Large intestine (tissue), 3 donors: ENCODE measurements around the gene ZNF547. TPM values are rescaled to one million over a fixed set of nuclear protein-coding genes. Genes with fewer than 3 reads are reported as not detected.

Source experiments
- DNase-seq, 2 donors: peaks; one replicate each; pipeline versions ENCODE4 v3.0.0 to v3.0.0-alpha.2; 2013
- H3K27ac ChIP-seq: one replicate; pipeline ENCODE4 v1.5.1; 2013; ENCODE audit warnings: low read length
- H3K27me3 ChIP-seq: 2 replicates; pipeline ENCODE4 v1.6.1; 2013; ENCODE audit warnings: low read length; ENCODE audit not compliant: control insufficient read depth, insufficient read depth
- H3K36me3 ChIP-seq: 2 replicates; pipeline ENCODE4 v1.6.1; 2013; ENCODE audit warnings: low read length; ENCODE audit not compliant: control insufficient read depth, insufficient read depth
- H3K4me1 ChIP-seq: one replicate; pipeline ENCODE4 v1.6.1; 2013; ENCODE audit warnings: low read length; ENCODE audit not compliant: control insufficient read depth, insufficient read depth
- H3K4me3 ChIP-seq: one replicate; pipeline ENCODE4 v1.5.1; 2013; ENCODE audit warnings: low read length
- H3K9me3 ChIP-seq: one replicate; pipeline ENCODE4 v1.6.1; 2013; ENCODE audit warnings: mild to moderate bottlenecking, low read depth, low read length, moderate library complexity; ENCODE audit not compliant: control insufficient read depth
- WGBS: methylation state at CpG from one replicate; pipeline ENCODE4 v1.1.5; 2013; ENCODE audit warnings: low lambda C conversion rate; ENCODE audit not compliant: insufficient coverage; 5-methylcytosine and 5-hydroxymethylcytosine counted together
- polyA plus RNA-seq: library from polyadenylated mRNA; unstranded; fragments of 120-200 nt; gene quantifications from one replicate; pipeline ENCODE4 v1.2.1, GENCODE V29; 2013

The ZNF547 gene
- polyA plus RNA-seq, 1 donor: 5.7 TPM

GRCh38 chr19:57395710-57396109 is 32.4 kb downstream of the ZNF547 start:
- peaks cover 13% of the 10 kb centered on the region for H3K9me3 ChIP-seq
- 60% methylated on average over 1 of the region's 5 CpGs for WGBS
- H3K36me3 ChIP-seq: peaks cover 58% of the 10 kb centered on the region

GRCh38 chr19:57398868-57399267 is 35.5 kb downstream of the ZNF547 start:
- H3K36me3 ChIP-seq: peaks cover 50% of the 10 kb centered on the region
- peaks cover 20% of the 10 kb centered on the region for H3K9me3 ChIP-seq
- no peaks in the 10 kb centered on the region for H3K27me3 ChIP-seq

More at GRCh38 chr19:57395710-57396109, 32.4 kb downstream of the ZNF547 start:
- H3K27me3 ChIP-seq: no peaks in the 10 kb centered on the region
- H3K4me3 ChIP-seq: no peak overlapping the region
- peaks cover 5% of the 10 kb centered on the region for H3K4me1 ChIP-seq
- no peak overlapping the region for H3K27ac ChIP-seq
- no peak for DNase-seq

GRCh38 chr19:57403737-57404563 is 40.6 kb downstream of the ZNF547 start:
- Histone ChIP-seq H3K4me3 (no peak overlapping the region), H3K9me3 (peaks cover 13% of the 10 kb centered on the region), H3K4me1 (no peaks in the 10 kb centered on the region), H3K27ac (no peak overlapping the region), H3K27me3 (no peaks in the 10 kb centered on the region), H3K36me3 (peaks cover 8% of the 10 kb centered on the region)
- WGBS: no CpG with 5 or more reads among the region's 9 CpGs
- no peak for DNase-seq

More at GRCh38 chr19:57398868-57399267, 35.5 kb downstream of the ZNF547 start:
- no peak for DNase-seq
- no peak overlapping the region for H3K27ac ChIP-seq
- H3K4me1 ChIP-seq: no peaks in the 10 kb centered on the region
- no peak overlapping the region for H3K4me3 ChIP-seq
- WGBS: no CpG with 5 or more reads among the region's 5 CpGs

GRCh38 chr19:57406516-57407123 is 43.3 kb downstream of the ZNF547 start:
- Histone ChIP-seq H3K27me3 (no peaks in the 10 kb centered on the region), H3K4me1 (peaks cover 4% of the 10 kb centered on the region)

GRCh38 chr19:57410877-57411671 is 47.7 kb downstream of the ZNF547 start, which contains the start of gene ZNF17:
ZNF17 (plus strand) TSS chr19:57411161; CDS start chr19:57413616, 2,455 bp downstream.
- Histone ChIP-seq H3K27me3 (no peaks in the 10 kb centered on the region), H3K9me3 (peaks cover 2% of the 10 kb centered on the region), H3K27ac (no peak within 1 kb of the TSS), H3K4me3 (peak within 1 kb of the TSS; percentile 75), H3K36me3 (peaks cover 21% of the 10 kb centered on the region), H3K4me1 (peaks cover 8% of the 10 kb centered on the region)
- peak; percentile 93 for DNase-seq
- no CpG with 5 or more reads among the region's 55 CpGs for WGBS

More at GRCh38 chr19:57406516-57407123, 43.3 kb downstream of the ZNF547 start:
- DNase-seq: peak; percentile 58 to 68
- WGBS: no CpG with 5 or more reads among the region's 8 CpGs
- H3K4me3 ChIP-seq: no peak overlapping the region
- no peaks in the 10 kb centered on the region for H3K36me3 ChIP-seq
- H3K9me3 ChIP-seq: peaks cover 7% of the 10 kb centered on the region
- no peak overlapping the region for H3K27ac ChIP-seq

GRCh38 chr19:57419439-57419838 is 56.1 kb downstream of the ZNF547 start:
- Histone ChIP-seq H3K36me3 (peaks cover 56% of the 10 kb centered on the region), H3K9me3 (peaks cover 6% of the 10 kb centered on the region)

GRCh38 chr19:57421037-57421436 is 57.7 kb downstream of the ZNF547 start:
- DNase-seq: no peak

More at GRCh38 chr19:57419439-57419838, 56.1 kb downstream of the ZNF547 start:
- no peaks in the 10 kb centered on the region for H3K27me3 ChIP-seq
- no peak for DNase-seq
- no peak overlapping the region for H3K4me3 ChIP-seq
- H3K27ac ChIP-seq: no peak overlapping the region
- H3K4me1 ChIP-seq: no peaks in the 10 kb centered on the region
- WGBS: no CpG with 5 or more reads among the region's 4 CpGs

More at GRCh38 chr19:57421037-57421436, 57.7 kb downstream of the ZNF547 start:
- 100% methylated on average over 2 of the region's 3 CpGs for WGBS
- no peaks in the 10 kb centered on the region for H3K27me3 ChIP-seq
- H3K4me1 ChIP-seq: no peaks in the 10 kb centered on the region
- H3K36me3 ChIP-seq: peaks cover 41% of the 10 kb centered on the region
- no peak overlapping the region for H3K27ac ChIP-seq
- H3K4me3 ChIP-seq: no peak overlapping the region
- H3K9me3 ChIP-seq: peaks cover 3% of the 10 kb centered on the region

Other genes starting within 250 kb of the ZNF547 start
- gene USP29, start 243.6 kb upstream of the ZNF547 start, polyA plus RNA-seq: not detected
- gene ZIM3, start 218.3 kb upstream of the ZNF547 start, polyA plus RNA-seq: not detected
- not detected for gene DUXA, start 196.1 kb upstream of the ZNF547 start, polyA plus RNA-seq
- 15.6 TPM for gene ZNF264, start 172.1 kb upstream of the ZNF547 start, polyA plus RNA-seq
- gene AURKC, start 132.5 kb upstream of the ZNF547 start, polyA plus RNA-seq: 2.2 TPM
- 4.4 TPM for gene ZNF805, start 122.9 kb upstream of the ZNF547 start, polyA plus RNA-seq
- 2.0 TPM for gene ZNF460, start 83.1 kb upstream of the ZNF547 start, polyA plus RNA-seq
- 7.0 TPM for gene ZNF543, start 43.1 kb upstream of the ZNF547 start, polyA plus RNA-seq
- gene ZNF304, start 12.3 kb upstream of the ZNF547 start, polyA plus RNA-seq: 11.1 TPM
- gene TRAPPC2B, start within 50 bp of the ZNF547 start, polyA plus RNA-seq: 19.6 TPM
- gene ZNF548, start 26.3 kb downstream of the ZNF547 start, polyA plus RNA-seq: 28.1 TPM
- gene ZNF17, start 47.6 kb downstream of the ZNF547 start, polyA plus RNA-seq: 8.9 TPM
- gene ZNF749, start 71.8 kb downstream of the ZNF547 start, polyA plus RNA-seq: 15.5 TPM
- gene VN1R1, start 93.6 kb downstream of the ZNF547 start, polyA plus RNA-seq: 2.8 TPM
- gene ZNF772, start 114.0 kb downstream of the ZNF547 start, polyA plus RNA-seq: 12.2 TPM
- 13.6 TPM for gene ZNF419, start 124.2 kb downstream of the ZNF547 start, polyA plus RNA-seq
- gene ZNF773, start 136.4 kb downstream of the ZNF547 start, polyA plus RNA-seq: 11.8 TPM
- gene ZNF549, start 163.8 kb downstream of the ZNF547 start, polyA plus RNA-seq: 11.8 TPM
- 16.2 TPM for gene ZNF550, start 196.3 kb downstream of the ZNF547 start, polyA plus RNA-seq
- 6.0 TPM for gene ZNF416, start 215.4 kb downstream of the ZNF547 start, polyA plus RNA-seq
- 8.7 TPM for gene ZIK1, start 220.6 kb downstream of the ZNF547 start, polyA plus RNA-seq
- gene ZNF530, start 236.3 kb downstream of the ZNF547 start, polyA plus RNA-seq: 4.1 TPM